GM19035 (cell line): ENCODE results near the gene AK5.
"Not testable (repeated sequence)": the region's sequence is repeated elsewhere in the genome, so short reads cannot be mapped to it uniquely, and the experiment has no call there.

Experiments
- ATAC-seq: cut with Tn5 transposase; IDR thresholded peaks from one replicate; pipeline ENCODE4 v1.9.1; 2021; ENCODE audit not compliant: unreplicated experiment

The AK5 gene

GRCh38 chr1:77283701-77284425 lies 2.0 kb downstream of the AK5 start:
- no peak for ATAC-seq

- no peak for ATAC-seq
Observed at GRCh38 chr1:77287535-77287934, 5.7 kb downstream of the AK5 start.

- no peak for ATAC-seq
Observed at GRCh38 chr1:77288275-77288674, 6.5 kb downstream of the AK5 start.

- ATAC-seq, result no peak
Observed at GRCh38 chr1:77290576-77290975, 8.8 kb downstream of the AK5 start.

GRCh38 chr1:77292551-77292950 lies 10.7 kb downstream of the AK5 start:
- no peak for ATAC-seq

GRCh38 chr1:77300566-77300965 lies 18.7 kb downstream of the AK5 start:
- no peak for ATAC-seq

- ATAC-seq, result no peak
Observed at GRCh38 chr1:77303387-77303786, 21.6 kb downstream of the AK5 start.

GRCh38 chr1:77308889-77309621 lies 27.2 kb downstream of the AK5 start:
- no peak for ATAC-seq

GRCh38 chr1:77310924-77311323 lies 29.1 kb downstream of the AK5 start:
- ATAC-seq, result no peak

GRCh38 chr1:77312364-77312763 lies 30.5 kb downstream of the AK5 start:
- ATAC-seq, result not testable (repeated sequence)

- ATAC-seq, result peak; percentile 85
Observed at GRCh38 chr1:77313491-77313890, 31.7 kb downstream of the AK5 start.

- ATAC-seq, result no peak
Observed at GRCh38 chr1:77316006-77316405, 34.2 kb downstream of the AK5 start.

- ATAC-seq, result no peak
Observed at GRCh38 chr1:77316966-77317365, 35.1 kb downstream of the AK5 start.

GRCh38 chr1:77319036-77319705 lies 37.4 kb downstream of the AK5 start:
- no peak for ATAC-seq

- no peak for ATAC-seq
Observed at GRCh38 chr1:77322061-77322900, 40.5 kb downstream of the AK5 start.

- ATAC-seq, result no peak
Observed at GRCh38 chr1:77333501-77333900, 51.7 kb downstream of the AK5 start.

GRCh38 chr1:77336729-77337128 lies 54.9 kb downstream of the AK5 start:
- ATAC-seq, result no peak

GRCh38 chr1:77339326-77339725 lies 57.5 kb downstream of the AK5 start:
- ATAC-seq, result no peak

- ATAC-seq, result no peak
Observed at GRCh38 chr1:77341195-77341594, 59.4 kb downstream of the AK5 start.

- ATAC-seq, result no peak
Observed at GRCh38 chr1:77342745-77343144, 60.9 kb downstream of the AK5 start.

GRCh38 chr1:77347646-77348045 lies 65.8 kb downstream of the AK5 start:
- ATAC-seq, result no peak
